Embryonic facial prominence (tissue), 1 donor: ENCODE results near the gene TBC1D2.
"Not testable (repeated sequence)": the region's sequence is repeated elsewhere in the genome, so short reads cannot be mapped to it uniquely, and the experiment has no call there.

ENCODE experiments used
- DNase-seq: peaks from one replicate; pipeline ENCODE4 v3.0.0-alpha.2; 2016; ENCODE audit errors: extremely low spot score

Gene TBC1D2

GRCh38 chr9:98255578-98256296 lies at the start of gene TBC1D2:
TBC1D2 (minus strand) TSS chr9:98255649; CDS start chr9:98255541, 108 bp downstream.
- DNase-seq = peak; percentile 90

- DNase-seq = no peak
Observed at GRCh38 chr9:98304381-98304780, 48.9 kb upstream of the TBC1D2 start.

- no peak for DNase-seq
Observed at GRCh38 chr9:98303633-98304125, 48.2 kb upstream of the TBC1D2 start.

- no peak for DNase-seq
Observed at GRCh38 chr9:98302938-98303632, 47.6 kb upstream of the TBC1D2 start.

- no peak for DNase-seq
Observed at GRCh38 chr9:98302150-98302549, 46.7 kb upstream of the TBC1D2 start.

- DNase-seq = no peak
Observed at GRCh38 chr9:98300611-98301010, 45.2 kb upstream of the TBC1D2 start.

- DNase-seq = no peak
Observed at GRCh38 chr9:98298476-98298875, 43.0 kb upstream of the TBC1D2 start.

GRCh38 chr9:98295824-98296223 lies 40.4 kb upstream of the TBC1D2 start:
- no peak for DNase-seq

GRCh38 chr9:98291820-98292219 lies 36.4 kb upstream of the TBC1D2 start:
- DNase-seq = no peak

GRCh38 chr9:98290411-98290810 lies 35.0 kb upstream of the TBC1D2 start:
- no peak for DNase-seq

- no peak for DNase-seq
Observed at GRCh38 chr9:98289614-98290201, 34.3 kb upstream of the TBC1D2 start.

- no peak for DNase-seq
Observed at GRCh38 chr9:98288881-98289280, 33.4 kb upstream of the TBC1D2 start.

GRCh38 chr9:98287384-98287783 lies 31.9 kb upstream of the TBC1D2 start:
- no peak for DNase-seq

GRCh38 chr9:98285446-98285845 lies 30.0 kb upstream of the TBC1D2 start:
- DNase-seq = no peak

- DNase-seq = no peak
Observed at GRCh38 chr9:98284754-98285153, 29.3 kb upstream of the TBC1D2 start.

- DNase-seq = not testable (repeated sequence)
Observed at GRCh38 chr9:98283143-98283542, 27.7 kb upstream of the TBC1D2 start.

- no peak for DNase-seq
Observed at GRCh38 chr9:98281281-98281680, 25.8 kb upstream of the TBC1D2 start.

GRCh38 chr9:98280574-98280973 lies 25.1 kb upstream of the TBC1D2 start:
- DNase-seq = no peak

- DNase-seq = no peak
Observed at GRCh38 chr9:98280162-98280561, 24.7 kb upstream of the TBC1D2 start.

GRCh38 chr9:98276907-98277469 lies 21.5 kb upstream of the TBC1D2 start:
- DNase-seq = no peak

- DNase-seq = no peak
Observed at GRCh38 chr9:98275159-98275558, 19.7 kb upstream of the TBC1D2 start.

- no peak for DNase-seq
Observed at GRCh38 chr9:98272083-98272482, 16.6 kb upstream of the TBC1D2 start.
